Measurements from ENCODE around the gene TMEM235.

Gene TMEM235
- total RNA-seq: 0 reads per million in 4 experiments

DNA sequence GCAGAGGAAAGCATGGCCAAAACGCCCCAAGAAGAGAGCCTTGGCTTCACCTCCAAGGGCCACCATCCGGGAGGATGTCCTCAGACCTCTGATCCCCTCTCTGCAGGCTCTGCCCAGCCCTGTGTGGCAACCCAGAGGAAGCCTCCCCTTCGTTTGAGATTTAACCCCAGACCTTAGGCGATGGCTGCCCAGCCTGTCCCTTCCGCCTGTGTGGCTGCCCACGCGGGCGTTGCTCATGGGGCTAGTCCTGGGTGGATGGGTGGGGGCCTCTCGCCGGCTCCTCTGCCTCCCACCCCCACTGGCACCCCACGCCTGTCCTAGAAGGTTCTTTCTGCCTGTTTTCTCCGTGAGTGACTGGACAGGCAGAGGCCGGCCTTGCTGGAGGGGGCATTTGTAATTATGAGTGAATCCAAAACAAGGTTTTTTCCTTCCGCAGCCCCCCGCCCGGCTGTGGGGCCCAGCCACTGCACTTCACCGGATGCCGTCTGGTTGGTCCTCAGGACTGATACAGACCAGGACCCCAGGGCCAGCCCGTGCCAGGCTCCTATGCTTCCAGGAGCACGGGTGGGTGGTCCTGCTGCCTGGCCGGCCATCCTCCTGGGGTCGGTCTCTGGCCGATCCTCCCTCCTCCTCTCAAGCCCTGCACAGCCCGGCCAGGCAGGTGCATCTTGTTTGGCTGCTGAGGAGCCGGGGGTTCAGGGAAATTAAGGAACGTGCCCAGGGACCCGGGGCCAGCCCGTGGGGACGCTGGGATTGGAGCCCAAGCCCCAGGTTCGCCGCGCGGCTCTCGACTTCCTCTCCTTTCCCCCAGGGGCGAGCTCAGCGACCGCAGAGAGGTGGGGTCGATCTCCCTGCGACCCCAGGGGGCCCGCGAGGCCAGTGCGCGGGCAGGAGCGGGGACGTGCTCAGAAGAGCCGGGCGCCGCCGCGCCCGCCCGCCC lies at the start of gene TMEM235:
Gene TMEM235 (plus strand): TSS at position 636 of the 940 bp plus-strand sequence. CDS start 393 bp downstream, outside the sequence.
- DNase-seq: no peak

DNA sequence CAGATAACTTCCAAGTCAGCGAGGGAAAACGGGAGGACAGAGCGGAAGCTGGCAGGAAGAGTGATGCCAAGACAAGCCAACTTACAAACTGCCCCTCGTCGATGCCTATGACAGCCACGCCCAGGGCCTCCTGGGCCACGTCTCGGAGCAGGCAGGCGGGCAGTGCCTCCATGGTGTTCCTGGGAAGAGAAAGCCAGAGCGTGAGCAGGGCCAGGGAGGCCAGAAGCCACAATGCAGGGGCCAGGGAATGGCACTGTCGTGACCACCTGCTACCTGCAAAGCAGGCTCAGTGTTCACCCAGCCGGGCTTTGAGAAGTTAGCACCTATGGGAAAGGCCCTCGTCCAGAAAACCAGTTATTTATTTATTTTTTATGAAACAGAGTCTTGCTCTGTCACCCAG lies 48.9 kb upstream of the TMEM235 start:
- no peak for DNase-seq

DNA sequence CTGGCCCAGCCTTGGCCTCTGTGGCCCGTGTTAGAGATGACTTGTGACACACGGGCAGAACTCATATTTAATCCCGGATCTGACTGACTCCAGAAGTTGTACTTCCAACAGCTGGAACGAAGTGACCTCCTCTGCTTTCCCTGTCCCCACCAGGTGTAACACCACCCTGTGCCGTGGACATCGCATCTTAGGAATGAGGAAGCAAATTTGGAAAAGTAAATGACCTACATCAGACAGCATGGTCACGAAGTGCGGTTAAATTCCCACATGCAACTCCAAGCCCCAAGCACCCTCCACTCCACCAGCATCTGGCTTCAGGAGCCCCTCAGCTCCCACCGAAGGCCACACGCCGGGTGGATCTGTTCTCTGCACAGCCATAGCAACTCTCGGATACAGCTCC lies 47.5 kb upstream of the TMEM235 start:
- no peak for DNase-seq

DNA sequence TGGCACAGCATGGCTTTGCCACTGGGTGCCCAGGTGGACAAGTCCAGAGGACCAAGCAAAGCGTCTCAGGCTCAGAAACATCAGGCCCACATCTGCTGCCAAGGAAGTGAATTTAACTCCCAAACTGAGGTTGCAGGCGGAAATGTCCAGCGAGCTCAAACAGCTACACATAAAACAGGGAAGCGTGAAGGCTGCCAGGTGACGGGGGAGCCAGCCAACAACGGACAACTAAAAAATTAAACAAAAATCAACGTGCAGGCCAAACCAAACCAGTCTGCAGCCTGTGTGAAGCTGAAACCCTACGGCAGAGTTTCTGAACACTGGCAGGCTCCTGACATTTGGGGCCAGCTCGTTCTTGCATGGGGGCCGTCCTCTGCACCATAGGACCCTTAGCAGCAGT lies 47.1 kb upstream of the TMEM235 start:
- no peak for DNase-seq

DNA sequence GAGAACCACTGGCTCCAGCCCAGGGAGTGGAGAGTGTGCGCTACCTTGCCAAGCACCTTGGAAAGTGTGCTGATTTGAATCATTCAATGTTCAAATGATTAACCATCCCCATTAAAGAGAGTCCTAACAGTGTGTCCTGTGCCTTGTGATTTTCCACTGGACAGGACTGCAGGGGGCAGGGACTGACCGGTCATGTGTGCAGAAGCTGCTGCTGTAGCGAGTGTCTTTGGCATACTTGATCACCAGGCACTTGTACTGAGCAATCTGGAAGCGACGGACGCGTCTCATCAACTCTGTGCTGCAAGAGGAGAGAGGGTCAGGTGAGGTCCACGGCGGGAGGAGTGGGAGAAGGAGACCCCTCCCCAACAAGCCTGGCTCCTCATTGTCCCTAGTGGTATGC lies 46.6 kb upstream of the TMEM235 start:
- no peak for DNase-seq

DNA sequence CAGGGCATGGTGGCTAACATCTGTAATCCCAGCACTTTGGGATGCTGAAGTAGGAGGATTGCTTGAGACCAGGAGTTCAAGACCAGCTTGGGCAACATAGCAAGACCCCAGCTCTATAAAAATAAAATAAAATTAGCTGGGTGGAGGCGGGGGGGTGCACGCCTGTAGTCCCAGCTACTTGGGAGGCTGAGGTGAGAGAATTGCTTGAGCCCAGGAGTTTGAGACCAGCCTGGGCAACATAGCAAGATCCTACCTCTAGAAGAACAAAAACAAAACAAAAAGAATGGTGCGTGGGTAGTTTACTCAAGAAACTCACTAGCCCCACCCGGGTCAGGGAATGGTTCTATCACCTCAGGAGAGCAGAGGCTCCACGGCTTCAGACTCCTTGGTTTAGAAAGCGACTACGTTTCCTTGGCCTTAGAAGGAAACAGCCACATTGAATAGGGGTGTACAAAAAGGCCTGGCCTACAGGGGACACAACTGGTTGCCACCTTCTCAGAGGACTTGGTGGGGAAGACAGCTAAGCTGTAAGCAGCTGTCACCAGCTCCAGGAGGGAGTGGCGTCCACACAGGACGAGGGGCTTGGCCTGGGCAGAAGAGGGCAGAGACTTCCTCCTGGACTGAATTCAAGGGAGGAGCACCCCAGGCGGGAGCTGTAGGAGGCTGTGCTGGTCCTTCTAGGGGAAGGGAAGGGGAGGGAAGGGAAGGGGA lies 45.3 kb upstream of the TMEM235 start:
- no peak for DNase-seq

DNA sequence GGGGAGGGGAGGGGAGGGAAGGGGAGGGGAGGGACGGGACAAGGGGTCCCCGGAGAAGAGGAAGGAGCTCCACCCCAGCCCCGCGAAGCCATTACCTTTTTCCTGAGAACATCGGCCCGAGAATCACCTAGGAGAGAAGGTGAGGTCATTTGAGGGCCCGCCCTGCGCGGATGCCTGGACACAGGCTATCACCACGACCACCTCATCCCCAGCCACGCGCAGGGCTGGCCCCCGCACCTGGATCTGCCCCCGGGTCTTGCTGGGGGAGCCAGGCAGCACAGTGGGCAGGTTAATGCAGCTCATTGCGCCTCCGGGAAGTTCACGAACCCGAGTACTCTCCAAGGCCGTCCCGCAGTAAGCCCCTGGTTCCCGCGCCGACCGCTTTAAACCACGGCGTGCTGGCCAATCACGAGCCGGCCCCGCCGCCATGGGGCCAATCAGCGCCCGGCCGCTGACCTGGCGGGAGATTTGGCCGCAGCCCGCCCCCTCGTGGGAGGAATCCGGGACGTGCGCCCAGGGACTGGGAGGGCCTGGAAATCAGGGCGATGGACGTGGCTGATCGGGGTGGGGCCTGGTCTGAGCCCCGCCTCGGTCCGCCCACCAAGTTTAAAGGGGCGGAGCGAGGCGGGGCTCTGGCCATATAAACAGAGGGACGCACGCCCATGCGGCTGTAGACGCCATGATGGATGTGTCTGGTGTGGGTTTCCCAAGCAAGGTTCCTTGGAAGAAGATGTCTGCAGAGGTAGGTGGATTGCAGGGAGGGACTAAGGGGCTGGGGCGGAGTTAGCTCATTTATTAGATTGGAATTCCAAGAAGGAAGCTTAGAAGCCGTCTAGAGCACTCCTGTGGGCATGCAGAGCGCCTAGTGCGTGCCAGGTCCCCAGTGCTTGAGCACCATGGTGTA lies 44.5 kb upstream of the TMEM235 start, which contains the start of the genes AFMID and TK1:
Gene AFMID (plus strand): TSS at position 671 of the 904 bp plus-strand sequence. CDS start 9 bp downstream, at position 680.
Gene TK1 (minus strand): TSS at position 361 of the 904 bp plus-strand sequence. CDS start 58 bp downstream, at position 303.
- DNase-seq: peak; percentile 70

DNA sequence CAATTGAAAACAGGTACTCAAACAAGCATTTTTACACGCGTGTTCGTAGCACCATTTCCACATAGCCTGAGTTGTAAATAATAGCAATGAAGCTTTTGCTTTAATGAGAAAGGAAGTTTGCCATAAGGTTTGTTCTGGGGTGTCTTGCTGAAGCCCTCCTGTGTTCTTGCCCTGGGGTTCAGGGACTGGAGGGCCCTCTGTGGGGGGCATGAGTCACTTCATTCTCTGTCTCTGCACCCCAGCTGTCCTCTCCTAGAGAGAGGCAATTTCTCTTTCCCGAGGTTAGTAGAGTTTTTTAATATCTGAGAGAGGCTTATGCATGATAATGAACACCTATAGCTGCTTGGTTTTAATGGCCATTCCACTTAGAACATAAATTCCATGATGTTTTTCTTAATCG lies 34.7 kb upstream of the TMEM235 start:
- DNase-seq: no peak

DNA sequence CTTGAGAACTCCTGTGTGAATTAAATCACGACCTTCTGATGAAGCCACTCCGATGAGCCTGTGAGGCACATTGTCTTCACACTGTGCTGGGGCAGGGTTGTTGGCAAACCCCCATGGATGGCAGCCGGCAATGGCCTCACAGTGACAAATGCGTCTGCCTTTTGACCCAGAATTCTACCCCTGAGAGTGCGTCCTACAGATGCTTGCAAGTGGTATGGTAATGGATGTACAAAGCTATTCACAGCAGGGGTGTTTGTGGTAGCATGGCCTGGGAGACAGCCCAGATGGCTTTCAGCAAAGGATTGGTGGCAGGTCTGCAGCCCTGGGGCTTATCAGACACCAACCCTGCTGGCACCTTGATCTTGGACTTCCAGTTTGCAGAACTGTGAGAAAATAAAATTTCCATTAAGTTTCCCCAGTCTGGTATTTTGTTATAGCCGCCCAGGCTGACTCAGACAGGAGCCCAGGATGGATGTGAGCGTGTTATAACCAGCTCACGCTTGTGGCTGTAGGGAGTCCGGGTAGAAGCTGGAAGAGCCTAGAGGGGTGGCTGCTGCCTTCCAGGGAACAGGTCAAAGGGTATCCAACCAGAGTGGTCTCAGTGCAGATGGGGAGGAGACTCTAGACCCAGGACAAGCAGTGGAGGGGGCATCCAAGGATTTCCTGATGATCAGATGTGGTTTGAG lies 34.1 kb upstream of the TMEM235 start:
- DNase-seq: no peak

DNA sequence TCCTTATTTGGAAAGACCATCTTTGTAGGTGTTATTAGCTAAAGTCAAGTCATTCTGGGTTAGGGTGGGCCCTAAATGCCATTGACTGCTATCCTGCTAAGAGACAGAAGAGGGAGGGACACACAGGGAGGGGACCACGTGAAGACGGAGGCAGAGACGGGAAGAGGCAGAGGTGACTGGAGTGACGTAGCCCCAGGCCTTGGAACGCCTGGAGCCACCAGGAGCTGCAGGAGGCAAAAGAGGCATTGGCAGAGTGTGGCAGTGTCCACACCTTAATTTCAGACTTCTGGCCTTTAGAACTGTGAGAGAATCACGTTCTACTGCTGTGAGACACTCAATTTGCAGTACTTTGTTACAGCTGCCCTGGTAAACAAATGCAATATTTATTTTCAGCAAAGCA lies 31.0 kb upstream of the TMEM235 start:
- no peak for DNase-seq

DNA sequence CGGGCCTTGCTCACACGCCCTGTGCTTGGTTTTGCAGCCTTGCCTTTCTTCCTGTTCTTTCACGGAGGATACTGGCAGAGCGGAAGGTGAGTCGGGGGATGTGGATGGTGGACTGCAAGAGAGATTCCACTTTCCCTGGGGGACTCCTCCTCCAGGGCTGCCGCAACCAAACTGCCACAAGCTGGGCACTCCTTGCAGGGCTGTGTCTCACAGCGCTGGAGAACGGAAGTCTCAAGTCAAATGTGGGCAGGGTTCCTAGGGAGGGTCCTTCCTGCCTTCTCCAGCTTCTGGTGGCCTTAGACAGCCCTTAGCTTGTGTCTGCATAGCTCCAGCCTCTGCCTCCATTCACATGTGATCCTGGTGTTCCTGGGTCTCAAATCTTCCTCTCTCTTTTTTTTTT lies 28.8 kb upstream of the TMEM235 start:
- no peak for DNase-seq

DNA sequence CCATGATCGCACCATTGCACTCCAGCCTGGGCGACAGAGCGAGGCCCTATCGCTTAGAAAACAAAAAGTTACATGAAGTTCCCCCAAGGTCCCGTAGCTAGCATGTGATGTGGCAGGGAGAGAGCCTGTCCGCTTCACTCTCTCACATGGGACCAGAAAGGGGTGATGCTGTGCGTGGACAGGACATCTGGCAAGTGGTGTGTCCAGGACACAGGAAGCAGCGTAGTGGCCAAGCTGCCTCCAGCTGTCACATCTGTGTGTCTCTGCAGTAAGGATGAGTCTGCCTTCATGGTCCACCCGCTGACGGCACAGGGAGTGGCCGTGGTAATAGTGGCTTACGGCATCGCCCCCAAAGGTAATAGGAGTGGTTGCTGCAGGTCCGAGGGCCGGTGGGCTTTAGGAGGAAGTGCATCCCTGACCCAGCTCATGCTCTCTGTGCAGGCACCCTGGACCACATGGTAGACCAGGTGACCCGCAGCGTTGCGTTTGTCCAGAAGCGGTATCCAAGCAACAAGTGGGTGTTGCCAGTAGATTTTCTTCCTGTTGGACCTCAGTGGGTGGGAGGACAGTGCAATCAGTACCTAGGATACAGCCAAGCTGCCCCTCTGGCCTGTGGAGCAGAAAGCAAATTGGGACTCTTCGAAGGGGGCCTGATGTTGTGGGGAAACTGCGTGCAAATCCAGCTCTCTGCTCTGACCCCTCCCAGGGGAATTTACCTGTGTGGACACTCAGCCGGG lies 26.9 kb upstream of the TMEM235 start:
- DNase-seq: no peak

DNA sequence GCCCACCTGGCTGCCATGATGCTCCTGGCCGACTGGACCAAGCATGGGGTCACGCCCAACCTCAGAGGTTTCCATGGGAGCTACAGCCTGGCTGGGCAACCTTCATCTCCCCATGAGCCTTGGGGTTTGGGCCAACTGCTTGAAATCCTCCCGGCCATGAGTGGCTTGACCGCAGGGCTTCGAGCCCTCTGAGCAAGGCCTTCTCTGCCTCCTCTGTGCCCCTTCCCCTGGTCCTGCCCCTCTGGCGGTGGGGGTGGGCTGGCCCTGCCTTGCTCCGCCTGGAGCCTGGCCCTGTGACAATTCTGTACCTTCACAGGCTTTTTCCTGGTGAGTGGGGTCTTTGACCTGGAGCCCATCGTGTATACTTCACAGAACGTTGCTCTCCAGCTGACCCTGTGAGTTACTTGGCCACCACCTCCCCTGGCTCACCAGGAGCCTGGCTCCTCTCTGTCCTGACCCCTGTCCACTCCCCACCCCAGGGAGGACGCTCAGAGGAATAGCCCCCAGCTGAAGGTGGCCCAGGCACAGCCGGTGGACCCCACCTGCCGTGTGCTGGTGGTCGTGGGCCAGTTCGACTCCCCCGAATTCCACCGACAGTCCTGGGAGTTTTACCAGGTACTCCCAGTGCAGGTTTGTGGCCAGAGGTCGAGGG lies 26.2 kb upstream of the TMEM235 start:
- no peak for DNase-seq

DNA sequence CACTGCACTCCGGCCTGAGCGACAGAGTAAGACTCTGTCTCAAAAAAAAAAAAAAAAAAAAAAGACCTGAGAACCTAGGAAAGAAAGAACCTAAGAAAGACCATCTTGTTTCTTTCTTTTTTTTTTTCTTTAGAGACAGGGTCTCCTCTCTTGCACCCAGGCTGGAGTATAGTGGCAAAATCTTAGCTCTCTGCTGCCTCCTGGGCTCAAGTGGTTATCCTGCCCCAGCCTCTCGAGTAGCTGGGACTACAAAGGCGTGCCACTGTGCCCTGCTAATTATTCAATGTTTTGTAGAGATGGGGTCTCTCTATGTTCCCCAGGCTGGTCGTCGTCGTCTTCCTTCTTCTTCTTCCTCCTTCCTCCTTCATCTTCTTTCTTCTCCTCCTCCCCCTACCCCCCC lies 25.1 kb upstream of the TMEM235 start:
- no peak for DNase-seq

DNA sequence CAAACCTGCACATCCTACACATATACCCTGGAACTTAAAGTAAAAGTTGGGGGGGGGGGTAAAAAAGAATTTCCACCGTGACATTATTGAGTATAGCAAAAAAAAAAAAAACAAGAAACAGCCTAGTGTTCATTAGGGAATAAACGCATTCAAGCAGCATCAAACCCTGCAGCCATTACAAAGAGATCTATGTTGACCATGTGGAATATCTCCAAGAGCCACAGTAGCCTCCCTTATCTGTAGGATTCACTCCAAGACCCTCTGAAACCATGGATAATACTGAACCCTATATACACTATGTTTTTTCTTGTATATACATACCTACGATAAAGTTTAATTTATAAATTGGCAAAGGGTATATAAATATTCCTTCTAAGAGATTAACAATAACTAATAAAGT lies 22.9 kb upstream of the TMEM235 start:
- no peak for DNase-seq

DNA sequence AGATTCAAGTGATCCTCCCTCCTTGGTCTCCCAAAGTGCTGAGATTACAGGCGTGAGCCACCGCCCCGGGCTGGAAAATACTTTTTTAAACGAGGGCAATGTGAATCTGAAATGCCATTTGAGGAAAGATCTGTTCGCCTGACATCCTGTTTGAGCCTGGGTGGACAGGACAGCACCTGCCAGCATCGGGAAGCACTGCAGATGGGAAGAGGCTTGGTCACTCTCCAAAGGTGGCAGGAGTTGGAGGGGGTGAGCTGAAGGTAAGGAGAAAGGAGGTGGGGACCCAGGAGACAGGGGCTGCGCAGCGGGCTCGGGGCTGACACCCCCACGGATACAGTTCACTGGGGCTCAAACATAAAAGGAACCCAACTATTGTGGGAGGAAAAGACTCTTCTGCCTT lies 21.3 kb upstream of the TMEM235 start:
- no peak for DNase-seq

DNA sequence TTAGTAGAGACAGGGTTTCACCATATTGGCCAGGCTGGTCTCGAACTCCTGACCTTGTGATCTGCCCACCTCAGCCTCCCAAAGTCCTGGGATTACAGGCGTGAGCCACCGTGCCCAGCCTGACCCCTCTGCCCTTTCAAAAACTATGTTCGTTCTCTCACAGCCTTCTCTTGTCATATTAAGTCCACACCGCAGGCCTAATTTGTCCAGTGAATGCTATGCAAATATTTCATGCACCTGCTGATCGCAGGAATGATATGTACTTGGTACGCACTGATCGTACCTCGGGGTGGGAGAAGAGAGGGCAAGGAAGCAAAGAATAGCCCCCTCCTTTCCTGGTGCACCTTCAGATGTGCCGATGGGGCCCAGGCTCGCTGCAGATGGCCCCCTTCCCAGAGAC lies 20.4 kb upstream of the TMEM235 start:
- DNase-seq: no peak

DNA sequence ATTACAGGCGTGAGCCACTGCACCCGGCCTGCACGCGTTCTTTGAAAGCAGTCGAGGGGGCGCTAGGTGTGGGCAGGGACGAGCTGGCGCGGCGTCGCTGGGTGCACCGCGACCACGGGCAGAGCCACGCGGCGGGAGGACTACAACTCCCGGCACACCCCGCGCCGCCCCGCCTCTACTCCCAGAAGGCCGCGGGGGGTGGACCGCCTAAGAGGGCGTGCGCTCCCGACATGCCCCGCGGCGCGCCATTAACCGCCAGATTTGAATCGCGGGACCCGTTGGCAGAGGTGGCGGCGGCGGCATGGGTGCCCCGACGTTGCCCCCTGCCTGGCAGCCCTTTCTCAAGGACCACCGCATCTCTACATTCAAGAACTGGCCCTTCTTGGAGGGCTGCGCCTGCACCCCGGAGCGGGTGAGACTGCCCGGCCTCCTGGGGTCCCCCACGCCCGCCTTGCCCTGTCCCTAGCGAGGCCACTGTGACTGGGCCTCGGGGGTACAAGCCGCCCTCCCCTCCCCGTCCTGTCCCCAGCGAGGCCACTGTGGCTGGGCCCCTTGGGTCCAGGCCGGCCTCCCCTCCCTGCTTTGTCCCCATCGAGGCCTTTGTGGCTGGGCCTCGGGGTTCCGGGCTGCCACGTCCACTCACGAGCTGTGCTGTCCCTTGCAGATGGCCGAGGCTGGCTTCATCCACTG lies 17.3 kb upstream of the TMEM235 start, which contains the start of gene BIRC5:
Gene BIRC5 (plus strand): TSS at position 238 of the 690 bp plus-strand sequence. CDS start 64 bp downstream, at position 302.
- DNase-seq: peak; percentile 84

DNA sequence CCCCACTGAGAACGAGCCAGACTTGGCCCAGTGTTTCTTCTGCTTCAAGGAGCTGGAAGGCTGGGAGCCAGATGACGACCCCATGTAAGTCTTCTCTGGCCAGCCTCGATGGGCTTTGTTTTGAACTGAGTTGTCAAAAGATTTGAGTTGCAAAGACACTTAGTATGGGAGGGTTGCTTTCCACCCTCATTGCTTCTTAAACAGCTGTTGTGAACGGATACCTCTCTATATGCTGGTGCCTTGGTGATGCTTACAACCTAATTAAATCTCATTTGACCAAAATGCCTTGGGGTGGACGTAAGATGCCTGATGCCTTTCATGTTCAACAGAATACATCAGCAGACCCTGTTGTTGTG lies 16.7 kb upstream of the TMEM235 start:
- DNase-seq: no peak
